SJCRH30 (cell line): ENCODE data around the gene SLC32A1. TPM values are rescaled to one million over a fixed set of nuclear protein-coding genes. Genes with fewer than 3 reads are reported as not detected.

Experiments used
- DNase-seq, 2 experiments: peaks; one replicate each; pipeline ENCODE4 v3.0.0-alpha.2; 2015 to 2020
- H3K27ac ChIP-seq: fragments of 250-450 bp; sonication (Bioruptor Pico); 2 replicates; pipeline ENCODE4 v1.5.1; 2020; ENCODE audit warnings: mild to moderate bottlenecking, moderate library complexity
- H3K27me3 ChIP-seq: fragments of 250-450 bp; sonication (Bioruptor Pico); 2 replicates; pipeline ENCODE4 v1.5.1; 2020; ENCODE audit warnings: mild to moderate bottlenecking, moderate library complexity
- H3K36me3 ChIP-seq: fragments of 250-450 bp; sonication (Bioruptor Pico); 2 replicates; pipeline ENCODE4 v1.5.1; 2020; ENCODE audit warnings: mild to moderate bottlenecking, moderate library complexity
- H3K4me1 ChIP-seq: fragments of 250-450 bp; sonication (Bioruptor Pico); 2 replicates; pipeline ENCODE4 v1.5.1; 2020; ENCODE audit warnings: mild to moderate bottlenecking, moderate library complexity
- H3K4me3 ChIP-seq: fragments of 250-450 bp; sonication (Bioruptor Pico); 2 replicates; pipeline ENCODE4 v1.5.1; 2020; ENCODE audit warnings: mild to moderate bottlenecking, moderate library complexity
- H3K9me3 ChIP-seq: fragments of 250-450 bp; sonication (Bioruptor Pico); replicated peaks from 2 replicates; pipeline ENCODE4 v1.5.1; 2020; ENCODE audit warnings: mild to moderate bottlenecking, moderate library complexity
- total RNA-seq: library from RNA; depleted of rRNA; stranded (reverse); fragments of >200 nt; shearing (Covaris generic); gene quantifications from 2 replicates; pipeline ENCODE4 v1.2.3, GENCODE V29; 2014; rRNA removed

The SLC32A1 gene
- not detected in 2 replicates for total RNA-seq

DNA sequence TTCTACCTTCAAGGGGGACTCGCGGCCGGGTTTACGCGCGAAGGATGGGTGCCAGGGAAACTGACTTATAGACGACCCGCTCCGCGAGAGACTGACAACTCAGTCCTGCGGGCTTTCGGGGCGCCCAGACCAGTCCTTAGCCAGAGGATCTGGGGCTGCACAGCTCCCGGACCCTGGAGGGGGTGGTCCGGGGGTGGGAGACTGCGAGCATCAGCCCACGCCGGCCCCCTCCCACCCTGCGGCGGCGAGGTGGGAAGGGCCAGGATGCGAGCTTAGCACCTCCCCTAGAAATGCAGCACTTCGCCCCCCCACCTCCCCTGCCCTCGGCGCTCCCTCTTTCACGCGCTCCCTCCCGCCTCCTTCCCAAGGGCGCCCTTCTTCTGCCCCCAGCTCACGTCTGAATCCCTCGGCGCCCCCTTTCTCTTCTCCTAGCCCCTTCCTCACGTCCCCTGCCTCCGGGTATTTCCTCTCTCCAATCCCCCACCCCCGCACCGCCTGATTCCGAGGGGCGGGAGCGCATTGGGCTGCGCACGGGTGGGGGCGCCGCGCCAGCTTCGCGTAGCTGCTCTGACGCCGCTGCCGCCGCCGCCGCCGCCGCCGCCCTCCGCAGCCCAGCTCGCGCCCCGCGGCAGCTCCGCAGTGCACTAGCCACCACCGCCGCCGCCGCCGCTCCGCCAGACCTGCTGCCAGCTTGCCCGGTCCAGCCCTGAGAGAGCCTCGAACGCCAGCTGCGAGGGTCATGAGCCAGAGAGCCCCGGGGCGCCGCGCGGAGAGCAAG, at the start of gene SLC32A1:
TSS of gene SLC32A1 (plus strand) at position 639 of the 778 bp plus-strand sequence. CDS start 239 bp downstream, outside the sequence.
- no peaks in the 10 kb centered on the region for H3K9me3 ChIP-seq
- H3K27me3 ChIP-seq, result peaks cover 30% of the 10 kb centered on the region
- H3K27ac ChIP-seq, result no peak within 1 kb of the TSS
- H3K4me1 ChIP-seq, result no peaks in the 10 kb centered on the region; the same call in 1 of the 2 replicates
- no peaks in the 10 kb centered on the region for H3K36me3 ChIP-seq
- H3K4me3 ChIP-seq, result no peak within 1 kb of the TSS
- no peak for DNase-seq

DNA sequence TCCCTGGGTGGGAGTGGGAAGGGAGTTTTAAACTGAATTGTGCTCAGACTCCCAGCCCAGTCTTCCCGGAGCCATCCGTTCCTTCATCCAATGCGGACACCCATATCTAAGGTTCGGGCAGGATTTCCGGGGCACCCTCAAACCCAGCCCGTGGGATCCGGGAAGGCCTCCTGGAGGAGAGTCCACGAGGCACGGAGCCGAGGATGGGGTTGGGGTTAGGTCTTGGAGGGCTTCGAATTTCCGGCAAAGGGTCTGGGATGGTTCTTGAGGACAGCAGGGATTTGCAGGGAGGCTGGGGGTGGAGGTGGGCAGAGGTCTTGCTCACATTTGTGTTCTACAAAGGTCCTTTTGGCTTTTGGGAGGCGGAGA, 49.5 kb upstream of the SLC32A1 start:
- no peaks in the 10 kb centered on the region for H3K4me1 ChIP-seq

DNA sequence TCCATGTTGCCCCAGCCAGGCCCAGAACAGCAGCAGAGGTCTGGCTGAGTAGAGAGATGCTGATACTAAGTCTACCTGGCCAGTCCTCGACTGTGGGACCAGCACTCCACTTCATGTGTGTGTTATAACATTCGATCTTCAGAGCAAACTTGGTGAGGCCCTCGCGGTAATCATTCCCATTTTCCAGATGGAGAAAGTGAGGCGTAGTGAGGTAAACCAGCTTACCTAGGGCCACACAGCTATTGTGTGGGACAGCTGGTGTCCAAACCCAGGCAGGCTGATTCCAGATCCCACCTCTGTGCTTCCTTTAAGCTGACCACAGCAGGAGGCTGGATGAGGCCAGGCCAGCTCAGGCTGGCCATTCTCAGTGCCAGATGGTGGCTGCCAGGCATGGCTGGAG, 47.7 kb upstream of the SLC32A1 start:
- no peak for DNase-seq
- H3K9me3 ChIP-seq, result no peaks in the 10 kb centered on the region
- H3K27ac ChIP-seq, result no peak overlapping the region
- no peaks in the 10 kb centered on the region for H3K27me3 ChIP-seq
- H3K4me3 ChIP-seq, result no peak overlapping the region
- no peaks in the 10 kb centered on the region for H3K4me1 ChIP-seq
- no peaks in the 10 kb centered on the region for H3K36me3 ChIP-seq

More for the DNA sequence above, 49.5 kb upstream of the SLC32A1 start:
- Histone ChIP-seq H3K4me3 (peak overlapping the region; percentile 63), H3K27me3 (no peaks in the 10 kb centered on the region), H3K9me3 (no peaks in the 10 kb centered on the region), H3K27ac (no peak overlapping the region), H3K36me3 (no peaks in the 10 kb centered on the region)
- no peak for DNase-seq

DNA sequence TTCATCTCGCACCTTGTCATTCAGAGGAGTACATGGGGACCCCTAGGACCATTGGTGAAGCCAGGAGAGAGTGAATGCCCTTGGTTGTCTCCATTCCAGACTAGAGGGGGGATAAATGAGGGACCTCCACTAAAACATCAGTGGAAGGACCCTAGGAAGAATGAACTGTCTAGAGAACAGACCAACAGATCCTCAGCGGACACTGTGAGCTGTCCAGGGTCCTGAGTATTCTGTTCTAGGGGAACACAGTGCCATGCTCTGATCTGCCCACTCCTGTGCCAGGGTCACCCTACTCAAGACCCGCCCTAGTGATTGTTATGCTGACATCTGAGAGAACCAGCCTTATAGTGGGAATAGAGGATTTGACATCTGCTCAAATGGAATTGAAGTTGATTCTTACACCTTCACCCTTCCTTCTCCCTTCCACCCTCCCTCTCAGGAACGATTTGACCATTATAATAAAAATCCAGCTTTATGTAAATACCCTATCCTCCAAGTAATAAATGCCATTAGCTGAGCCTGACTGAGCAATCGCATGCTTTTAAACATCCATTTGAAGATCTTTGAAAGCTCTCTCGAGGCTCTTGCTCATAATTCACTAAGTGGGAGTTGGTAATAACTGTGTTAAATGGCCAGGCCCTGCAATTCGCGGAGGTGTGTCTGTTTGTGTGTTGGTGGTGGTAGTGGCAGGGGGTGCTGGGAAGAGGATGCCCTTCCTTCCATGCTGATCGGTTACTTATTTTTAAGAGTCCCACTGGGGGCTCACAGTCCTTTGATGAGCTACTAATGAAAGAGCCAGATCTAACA, 43.6 kb upstream of the SLC32A1 start:
- DNase-seq, result peak; percentile 71 to 86
- Histone ChIP-seq H3K4me3 (no peak overlapping the region), H3K27ac (no peak overlapping the region), H3K36me3 (no peaks in the 10 kb centered on the region), H3K27me3 (no peaks in the 10 kb centered on the region), H3K9me3 (no peaks in the 10 kb centered on the region), H3K4me1 (no peaks in the 10 kb centered on the region)

GRCh38 chr20:38685271-38685670, 39.0 kb upstream of the SLC32A1 start:
- Histone ChIP-seq H3K27ac (no peak overlapping the region), H3K27me3 (no peaks in the 10 kb centered on the region), H3K4me3 (no peak overlapping the region), H3K9me3 (no peaks in the 10 kb centered on the region), H3K36me3 (no peaks in the 10 kb centered on the region), H3K4me1 (no peaks in the 10 kb centered on the region)
- no peak for DNase-seq

GRCh38 chr20:38685853-38686473, 38.3 kb upstream of the SLC32A1 start:
- no peak overlapping the region for H3K4me3 ChIP-seq
- H3K9me3 ChIP-seq, result no peaks in the 10 kb centered on the region
- no peaks in the 10 kb centered on the region for H3K4me1 ChIP-seq
- H3K27me3 ChIP-seq, result no peaks in the 10 kb centered on the region
- H3K27ac ChIP-seq, result no peak overlapping the region
- no peaks in the 10 kb centered on the region for H3K36me3 ChIP-seq
- DNase-seq, result peak; percentile 75 to 82

DNA sequence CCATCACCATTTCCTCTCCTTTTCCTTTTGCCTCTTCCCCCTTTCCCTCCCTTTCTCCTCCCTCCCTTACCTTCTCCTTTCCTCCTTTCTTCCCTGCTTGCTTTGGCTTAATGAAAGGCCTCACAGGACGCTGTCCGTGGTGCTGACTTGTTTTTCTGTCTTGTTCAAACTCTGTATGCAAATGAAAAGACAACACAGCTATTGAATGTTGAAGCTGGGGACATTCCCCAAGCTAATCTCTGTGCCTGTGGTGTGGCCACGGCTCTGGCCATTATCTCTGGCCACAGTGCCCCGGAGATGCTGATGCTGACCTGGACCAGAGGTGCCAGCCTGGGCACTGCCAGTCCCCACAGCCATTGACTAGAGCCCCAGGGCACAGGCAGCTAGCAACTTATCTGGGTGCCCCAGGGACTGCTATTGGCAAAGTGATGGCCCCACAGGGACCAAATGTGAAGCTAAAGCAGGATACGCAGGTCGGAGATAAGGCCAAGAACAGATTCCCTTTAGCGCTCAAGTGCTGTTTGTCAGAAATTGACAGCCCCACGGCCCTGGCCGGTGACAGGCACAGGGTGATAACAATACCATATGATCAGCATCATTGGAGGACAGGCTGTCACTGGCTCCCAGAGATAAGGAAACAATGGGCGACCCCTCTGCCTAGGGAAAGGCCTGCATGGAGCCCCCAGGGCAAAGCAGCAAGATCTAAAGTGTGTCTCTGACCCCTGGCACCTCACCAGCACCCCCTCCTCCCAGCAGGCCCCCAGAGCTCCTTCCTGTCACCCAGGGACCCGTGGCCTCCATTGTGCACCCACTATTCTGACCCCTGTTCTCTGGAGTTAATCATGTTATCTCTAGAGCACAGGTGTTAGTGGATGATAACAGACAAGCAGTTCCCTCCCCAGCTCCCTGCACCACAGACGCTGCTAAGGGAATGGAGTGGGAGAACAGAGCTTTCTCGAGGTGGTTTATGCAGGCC, 31.6 kb upstream of the SLC32A1 start:
- Histone ChIP-seq H3K4me3 (no peak overlapping the region), H3K27ac (no peak overlapping the region), H3K4me1 (no peaks in the 10 kb centered on the region), H3K9me3 (no peaks in the 10 kb centered on the region), H3K36me3 (no peaks in the 10 kb centered on the region), H3K27me3 (peaks cover 4% of the 10 kb centered on the region; the same call in 1 of the 2 replicates)
- peak; percentile 79 to 92 for DNase-seq

DNA sequence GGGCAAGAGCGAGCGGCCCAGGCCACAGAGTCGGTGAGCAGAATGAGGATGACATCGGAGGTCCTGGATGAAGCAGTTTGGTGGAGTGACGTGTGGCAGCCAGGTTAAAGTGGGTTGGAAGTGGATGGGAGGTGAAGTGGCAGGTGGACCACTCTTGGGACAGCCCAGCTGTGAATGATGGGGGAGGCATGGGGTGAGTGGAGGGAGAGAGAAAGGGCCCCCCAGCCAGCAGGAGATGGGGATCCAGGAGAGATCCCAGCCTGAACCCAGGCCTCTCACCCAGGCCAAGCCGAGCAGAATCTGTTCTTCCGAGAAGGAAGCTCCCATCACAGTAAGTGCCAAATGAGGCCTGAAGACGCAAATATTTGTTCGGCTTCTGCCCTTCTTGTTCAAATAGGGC, 27.0 kb upstream of the SLC32A1 start:
- no peak for DNase-seq
- H3K4me3 ChIP-seq, result no peak overlapping the region
- H3K27ac ChIP-seq, result no peak overlapping the region
- H3K9me3 ChIP-seq, result no peaks in the 10 kb centered on the region
- H3K4me1 ChIP-seq, result no peaks in the 10 kb centered on the region
- H3K27me3 ChIP-seq, result peaks cover 37% of the 10 kb centered on the region
- H3K36me3 ChIP-seq, result no peaks in the 10 kb centered on the region

DNA sequence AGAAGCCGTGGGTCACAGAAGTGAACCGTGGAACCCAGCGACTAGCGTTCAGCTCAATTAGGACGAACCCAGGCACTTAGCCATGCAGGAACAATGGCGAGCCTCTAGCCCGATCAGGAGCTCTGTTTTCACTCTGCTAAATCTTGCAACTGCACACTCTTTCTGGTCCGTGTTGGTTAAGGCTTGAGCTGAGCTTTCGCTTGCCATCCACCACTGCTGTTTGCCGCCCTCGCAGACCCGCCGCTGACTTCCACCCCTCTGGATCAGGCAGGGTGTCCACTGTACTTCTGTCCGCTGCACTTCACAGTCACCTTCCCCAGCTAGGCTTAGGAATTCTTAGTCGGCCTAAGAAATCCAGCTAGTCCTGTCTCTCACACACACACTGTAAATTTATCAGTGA, 25.7 kb upstream of the SLC32A1 start:
- Histone ChIP-seq H3K36me3 (no peaks in the 10 kb centered on the region), H3K27ac (no peak overlapping the region), H3K4me3 (no peak overlapping the region), H3K27me3 (peaks cover 45% of the 10 kb centered on the region), H3K4me1 (no peaks in the 10 kb centered on the region), H3K9me3 (no peaks in the 10 kb centered on the region)
- no peak for DNase-seq

DNA sequence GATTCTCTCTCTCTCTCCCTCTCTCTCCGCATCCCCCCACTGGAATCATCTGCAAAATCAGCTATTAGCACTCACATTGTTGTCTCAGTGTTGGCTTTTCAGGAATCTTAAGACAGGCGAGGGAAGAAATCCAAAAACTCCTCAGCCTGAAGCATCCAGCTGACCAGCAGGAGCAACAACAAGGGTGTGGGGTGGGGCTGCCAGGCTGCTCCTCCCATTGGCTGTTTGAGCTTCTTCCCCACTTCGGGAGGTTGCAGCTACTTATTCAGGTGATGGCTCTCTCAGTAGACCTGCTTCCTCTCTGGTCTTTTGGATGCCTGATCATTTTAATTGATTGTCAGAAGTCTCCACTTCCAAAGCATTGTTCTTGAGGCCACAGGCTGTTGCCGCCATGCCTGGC, 24.1 kb upstream of the SLC32A1 start:
- H3K4me1 ChIP-seq, result no peaks in the 10 kb centered on the region
- H3K27ac ChIP-seq, result no peak overlapping the region
- peaks cover 45% of the 10 kb centered on the region for H3K27me3 ChIP-seq
- H3K9me3 ChIP-seq, result no peaks in the 10 kb centered on the region
- H3K36me3 ChIP-seq, result no peaks in the 10 kb centered on the region
- H3K4me3 ChIP-seq, result no peak overlapping the region
- DNase-seq, result no peak

DNA sequence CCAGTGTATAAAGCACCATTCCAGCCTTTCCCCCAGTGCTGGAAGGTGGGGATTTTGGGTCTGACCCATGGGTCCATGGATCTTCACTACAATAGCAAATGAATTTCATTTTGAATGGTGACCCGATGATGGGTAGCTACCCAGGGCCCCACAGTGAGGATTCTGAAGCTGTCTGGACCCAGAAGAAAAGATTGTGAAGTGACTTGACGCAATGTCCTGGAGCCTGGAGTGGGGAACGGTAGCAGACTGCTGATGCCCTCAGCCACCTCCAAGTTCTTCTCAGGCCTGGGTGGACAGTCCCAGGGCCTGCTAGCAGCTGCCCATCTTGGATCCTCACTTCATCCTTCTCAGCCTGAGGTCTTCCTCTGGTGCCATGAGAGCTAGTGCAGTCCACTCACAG, 23.4 kb upstream of the SLC32A1 start:
- peaks cover 45% of the 10 kb centered on the region for H3K27me3 ChIP-seq
- no peak overlapping the region for H3K27ac ChIP-seq
- no peaks in the 10 kb centered on the region for H3K36me3 ChIP-seq

GRCh38 chr20:38703526-38703925, 20.8 kb upstream of the SLC32A1 start:
- Histone ChIP-seq H3K27ac (no peak overlapping the region), H3K4me1 (no peaks in the 10 kb centered on the region), H3K27me3 (peaks cover 43% of the 10 kb centered on the region), H3K9me3 (no peaks in the 10 kb centered on the region), H3K4me3 (no peak overlapping the region), H3K36me3 (no peaks in the 10 kb centered on the region)
- DNase-seq, result no peak

More for the DNA sequence above, 23.4 kb upstream of the SLC32A1 start:
- H3K4me1 ChIP-seq, result no peaks in the 10 kb centered on the region
- DNase-seq, result no peak
- H3K9me3 ChIP-seq, result no peaks in the 10 kb centered on the region
- no peak overlapping the region for H3K4me3 ChIP-seq

DNA sequence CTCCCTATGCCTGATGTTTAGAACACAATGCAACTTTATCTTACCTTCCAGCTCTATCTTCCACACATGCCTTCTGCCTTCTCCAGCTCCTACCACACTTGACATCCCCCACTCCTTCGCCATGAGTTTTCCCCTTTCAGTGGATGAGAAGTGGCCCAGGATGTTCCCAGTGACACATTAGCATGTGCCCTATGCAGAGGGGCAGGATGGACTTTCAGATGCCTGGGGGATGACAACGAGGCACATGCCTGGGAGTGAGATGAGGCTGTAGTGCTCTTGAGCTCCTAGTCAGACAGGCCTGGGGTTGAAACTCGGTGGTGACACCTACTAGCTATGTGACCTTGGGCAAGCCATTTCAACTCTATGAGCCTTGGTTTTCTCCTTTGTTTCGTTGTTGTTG, 20.1 kb upstream of the SLC32A1 start:
- Histone ChIP-seq H3K36me3 (no peaks in the 10 kb centered on the region), H3K4me3 (no peak overlapping the region), H3K4me1 (no peaks in the 10 kb centered on the region), H3K27ac (no peak overlapping the region), H3K9me3 (no peaks in the 10 kb centered on the region), H3K27me3 (peaks cover 40% of the 10 kb centered on the region)
- no peak for DNase-seq

DNA sequence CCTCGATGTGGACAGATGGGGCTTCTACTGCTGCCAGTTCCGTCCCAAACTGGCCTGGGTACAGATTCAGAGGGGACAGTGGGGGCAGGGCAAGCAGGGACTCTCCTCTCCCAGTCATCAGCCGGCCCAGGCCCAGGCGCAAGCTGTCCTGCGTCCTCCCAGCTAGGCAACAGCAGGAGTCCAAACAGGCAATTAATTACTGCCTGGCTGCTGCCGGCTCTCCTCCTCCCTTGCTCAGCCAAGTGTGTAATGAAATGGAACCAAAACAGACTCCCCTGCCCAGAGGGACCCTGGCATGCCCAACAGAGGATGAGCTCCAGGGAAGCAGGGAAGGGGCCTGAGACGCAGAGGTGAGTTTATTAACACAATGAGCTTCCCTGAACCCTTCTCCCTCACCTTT, 17.8 kb upstream of the SLC32A1 start:
- no peaks in the 10 kb centered on the region for H3K4me1 ChIP-seq
- peaks cover 20% of the 10 kb centered on the region for H3K27me3 ChIP-seq
- H3K9me3 ChIP-seq, result no peaks in the 10 kb centered on the region
- no peaks in the 10 kb centered on the region for H3K36me3 ChIP-seq
- DNase-seq, result no peak
- no peak overlapping the region for H3K4me3 ChIP-seq
- no peak overlapping the region for H3K27ac ChIP-seq
